Astrocyte (in vitro differentiated cells and primary cell): ENCODE results near the gene CYP4F2. TPM values are rescaled to one million over a fixed set of nuclear protein-coding genes. Genes with fewer than 3 reads are reported as not detected.

ENCODE experiments used
- DNase-seq: peaks from one replicate; pipeline ENCODE4 v3.0.0-alpha.2; 2010; ENCODE audit warnings: low read depth
- FAIRE-seq: peaks from 2 replicates; lab custom pipeline; 2011; peaks lifted over from hg19 to GRCh38; lab: Jason Lieb, UNC
- H2AFZ ChIP-seq: 2 replicates; pipeline ENCODE4 v1.6.0; 2012; ENCODE audit warnings: low read depth, low read length, inconsistent platforms
- H3K27ac ChIP-seq: 2 replicates; pipeline ENCODE4 v1.5.1; 2011; ENCODE audit warnings: low read depth, low read length, inconsistent platforms
- H3K27me3 ChIP-seq: 2 replicates; pipeline ENCODE4 v1.6.0; 2011; ENCODE audit warnings: low read length, inconsistent platforms; ENCODE audit not compliant: insufficient read depth
- H3K36me3 ChIP-seq: 2 replicates; pipeline ENCODE4 v1.5.1; 2011; ENCODE audit warnings: low read length, inconsistent platforms; ENCODE audit not compliant: insufficient read depth
- H3K4me1 ChIP-seq: 2 replicates; pipeline ENCODE4 v1.5.1; 2011; ENCODE audit warnings: low read length, inconsistent platforms; ENCODE audit not compliant: insufficient read depth
- H3K4me2 ChIP-seq: 2 replicates; pipeline ENCODE4 v1.6.0; 2012; ENCODE audit warnings: low read length, inconsistent platforms
- H3K4me3 ChIP-seq: 2 replicates; pipeline ENCODE4 v1.5.1; 2011; ENCODE audit warnings: low read depth, mild to moderate bottlenecking, low read length, inconsistent platforms; ENCODE audit not compliant: insufficient read depth
- H3K79me2 ChIP-seq: 2 replicates; pipeline ENCODE4 v1.6.0; 2012; ENCODE audit warnings: mild to moderate bottlenecking, low read length, inconsistent platforms; ENCODE audit not compliant: insufficient read depth
- H3K9ac ChIP-seq: 2 replicates; pipeline ENCODE4 v1.6.0; 2012; ENCODE audit warnings: mild to moderate bottlenecking, low read length, inconsistent platforms
- H3K9me3 ChIP-seq: 2 replicates; pipeline ENCODE4 v1.5.1; 2012; ENCODE audit warnings: low read depth, mild to moderate bottlenecking, low read length, inconsistent platforms; ENCODE audit not compliant: insufficient read depth
- H4K20me1 ChIP-seq: 2 replicates; pipeline ENCODE4 v1.6.0; 2012; ENCODE audit warnings: low read length, inconsistent platforms; ENCODE audit not compliant: insufficient read depth
- H3K27ac Mint-ChIP-seq: one replicate; pipeline ENCODE4 v1.8.0; 2021; ENCODE audit warnings: mild to moderate bottlenecking, mixed read lengths; ENCODE audit not compliant: unreplicated experiment
- H3K27me3 Mint-ChIP-seq: one replicate; pipeline ENCODE4 v1.8.0; 2021; ENCODE audit warnings: low read depth, mixed read lengths; ENCODE audit not compliant: unreplicated experiment
- H3K36me3 Mint-ChIP-seq: one replicate; pipeline ENCODE4 v1.8.0; 2021; ENCODE audit warnings: low read depth, mixed read lengths; ENCODE audit not compliant: unreplicated experiment
- H3K4me1 Mint-ChIP-seq: one replicate; pipeline ENCODE4 v1.8.0; 2021; ENCODE audit warnings: low read depth, mixed read lengths; ENCODE audit not compliant: unreplicated experiment
- H3K4me3 Mint-ChIP-seq: one replicate; pipeline ENCODE4 v1.8.0; 2021; ENCODE audit warnings: mild to moderate bottlenecking, moderate library complexity, mixed read lengths; ENCODE audit not compliant: unreplicated experiment
- H3K9me3 Mint-ChIP-seq: one replicate; pipeline ENCODE4 v1.8.0; 2021; ENCODE audit warnings: mild to moderate bottlenecking, mixed read lengths; ENCODE audit not compliant: unreplicated experiment
- EZH2 ChIP-seq: IDR thresholded peaks from 2 replicates; pipeline ENCODE4 v1.6.1; 2012; ENCODE audit warnings: mild to moderate bottlenecking, low read length, inconsistent platforms; ENCODE audit not compliant: insufficient read depth
- total RNA-seq: library from RNA; stranded (reverse); gene quantifications from 2 replicates; pipeline ENCODE4 v1.2.1, GENCODE V29; 2021
- TF ChIP-seq, protein P1 (sequence below): IDR thresholded peaks from 2 replicates; pipeline ENCODE4 v1.5.1; 2011; ENCODE audit warnings: low read depth, mild to moderate bottlenecking, inconsistent platforms, low read length, moderate library complexity; ENCODE audit not compliant: insufficient read depth

CYP4F2 gene
- total RNA-seq, 1 donor from 2014 or later: not detected

DNA sequence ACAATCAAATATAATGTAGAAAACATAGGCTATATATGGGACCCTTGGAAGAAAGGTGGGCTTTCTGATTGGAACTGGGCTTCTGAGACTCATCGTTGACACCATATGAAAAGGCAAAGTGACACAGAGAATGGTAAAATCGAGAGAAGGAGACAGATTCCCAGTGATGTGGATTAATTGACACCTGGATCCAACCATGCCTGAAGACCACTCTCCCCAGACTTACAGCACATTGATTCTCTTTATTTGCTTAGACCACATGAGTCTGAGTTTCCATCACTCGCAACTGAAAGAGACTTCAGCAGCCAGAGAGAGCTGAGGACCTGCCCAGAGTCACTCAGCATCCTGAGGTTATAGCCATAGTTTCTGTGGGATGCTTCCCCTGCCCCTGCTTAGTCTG is 30.4 kb upstream of the CYP4F2 start:
- Mint-ChIP-seq H3K36me3 (no peaks in the 10 kb centered on the region), H3K9me3 (peaks cover 28% of the 10 kb centered on the region), H3K4me1 (no peaks in the 10 kb centered on the region), H3K27me3 (no peaks in the 10 kb centered on the region), H3K4me3 (no peak overlapping the region), H3K27ac (no peak overlapping the region)
- H2AFZ ChIP-seq: no peak overlapping the region
- H3K9me3 ChIP-seq: peaks cover 4% of the 10 kb centered on the region
- DNase-seq (no peak), FAIRE-seq (no peak)
- no peak overlapping the region for H3K27ac ChIP-seq
- H3K36me3 ChIP-seq: no peaks in the 10 kb centered on the region
- H4K20me1 ChIP-seq: no peaks in the 10 kb centered on the region
- no peak overlapping the region for H3K4me3 ChIP-seq
- no peak overlapping the region for H3K9ac ChIP-seq
- TF ChIP-seq, protein P1, sequence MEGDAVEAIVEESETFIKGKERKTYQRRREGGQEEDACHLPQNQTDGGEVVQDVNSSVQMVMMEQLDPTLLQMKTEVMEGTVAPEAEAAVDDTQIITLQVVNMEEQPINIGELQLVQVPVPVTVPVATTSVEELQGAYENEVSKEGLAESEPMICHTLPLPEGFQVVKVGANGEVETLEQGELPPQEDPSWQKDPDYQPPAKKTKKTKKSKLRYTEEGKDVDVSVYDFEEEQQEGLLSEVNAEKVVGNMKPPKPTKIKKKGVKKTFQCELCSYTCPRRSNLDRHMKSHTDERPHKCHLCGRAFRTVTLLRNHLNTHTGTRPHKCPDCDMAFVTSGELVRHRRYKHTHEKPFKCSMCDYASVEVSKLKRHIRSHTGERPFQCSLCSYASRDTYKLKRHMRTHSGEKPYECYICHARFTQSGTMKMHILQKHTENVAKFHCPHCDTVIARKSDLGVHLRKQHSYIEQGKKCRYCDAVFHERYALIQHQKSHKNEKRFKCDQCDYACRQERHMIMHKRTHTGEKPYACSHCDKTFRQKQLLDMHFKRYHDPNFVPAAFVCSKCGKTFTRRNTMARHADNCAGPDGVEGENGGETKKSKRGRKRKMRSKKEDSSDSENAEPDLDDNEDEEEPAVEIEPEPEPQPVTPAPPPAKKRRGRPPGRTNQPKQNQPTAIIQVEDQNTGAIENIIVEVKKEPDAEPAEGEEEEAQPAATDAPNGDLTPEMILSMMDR: no peak
- no peak for TF ChIP-seq EZH2
- no peaks in the 10 kb centered on the region for H3K4me1 ChIP-seq
- H3K4me2 ChIP-seq: no peak overlapping the region
- no peaks in the 10 kb centered on the region for H3K27me3 ChIP-seq
- no peaks in the 10 kb centered on the region for H3K79me2 ChIP-seq

GRCh38 chr19:15926484-15926883 is 28.6 kb upstream of the CYP4F2 start:
- Histone ChIP-seq H3K9ac (no peak overlapping the region), H3K4me2 (no peak overlapping the region), H3K4me3 (no peak overlapping the region), H3K36me3 (no peaks in the 10 kb centered on the region), H3K4me1 (no peaks in the 10 kb centered on the region), H3K9me3 (peaks cover 4% of the 10 kb centered on the region), H3K27me3 (no peaks in the 10 kb centered on the region), H3K27ac (no peak overlapping the region), H3K79me2 (no peaks in the 10 kb centered on the region), H4K20me1 (no peaks in the 10 kb centered on the region), H2AFZ (no peak overlapping the region)
- peaks cover 30% of the 10 kb centered on the region for H3K9me3 Mint-ChIP-seq
- DNase-seq (no peak), FAIRE-seq (no peak)
- TF ChIP-seq, protein P1: no peak
- H3K4me3 Mint-ChIP-seq: no peak overlapping the region
- H3K27me3 Mint-ChIP-seq: no peaks in the 10 kb centered on the region
- no peaks in the 10 kb centered on the region for H3K4me1 Mint-ChIP-seq
- no peak overlapping the region for H3K27ac Mint-ChIP-seq
- no peaks in the 10 kb centered on the region for H3K36me3 Mint-ChIP-seq

GRCh38 chr19:15923702-15924101 is 25.8 kb upstream of the CYP4F2 start:
- H3K9me3 ChIP-seq: no peaks in the 10 kb centered on the region
- no peaks in the 10 kb centered on the region for H3K27me3 ChIP-seq
- no peaks in the 10 kb centered on the region for H3K36me3 ChIP-seq
- H3K9ac ChIP-seq: no peak overlapping the region
- no peak for FAIRE-seq
- no peak overlapping the region for H3K4me3 Mint-ChIP-seq
- H3K79me2 ChIP-seq: no peaks in the 10 kb centered on the region
- H2AFZ ChIP-seq: no peak overlapping the region
- TF ChIP-seq, protein P1: no peak
- no peak for TF ChIP-seq EZH2
- H3K4me2 ChIP-seq: no peak overlapping the region
- H3K27ac Mint-ChIP-seq: no peak overlapping the region
- no peaks in the 10 kb centered on the region for H3K27me3 Mint-ChIP-seq
- DNase-seq: no peak
- no peaks in the 10 kb centered on the region for H3K4me1 Mint-ChIP-seq
- peaks cover 15% of the 10 kb centered on the region for H3K9me3 Mint-ChIP-seq
- H4K20me1 ChIP-seq: no peaks in the 10 kb centered on the region
- no peaks in the 10 kb centered on the region for H3K4me1 ChIP-seq
- H3K36me3 Mint-ChIP-seq: no peaks in the 10 kb centered on the region
- H3K4me3 ChIP-seq: no peak overlapping the region
- no peak overlapping the region for H3K27ac ChIP-seq
